Keratinocyte (primary cell): Measurements from ENCODE around the gene CD93. TPM values are rescaled to one million over a fixed set of nuclear protein-coding genes. Genes with fewer than 3 reads are reported as not detected.
A peak's percentile ranks its signal among the peaks of the same experiment; 100 is the strongest.

Experiments
- DNase-seq: peaks from one replicate; pipeline ENCODE4 v3.0.0-alpha.2; 2011; ENCODE audit warnings: low read depth, missing footprints, low spot score
- FAIRE-seq: peaks from 2 replicates; lab custom pipeline; 2011; peaks lifted over from hg19 to GRCh38; lab: Jason Lieb, UNC
- H2AFZ ChIP-seq: 2 replicates; pipeline ENCODE4 v1.6.0; 2012; ENCODE audit warnings: low read length, control low read depth, inconsistent platforms; ENCODE audit not compliant: control insufficient read depth
- H3K27ac ChIP-seq: 2 replicates; pipeline ENCODE4 v1.5.1; 2011; ENCODE audit warnings: low read length; ENCODE audit not compliant: control insufficient read depth, insufficient read depth
- H3K27me3 ChIP-seq: 3 replicates; pipeline ENCODE4 v1.6.0; 2011; ENCODE audit warnings: low read length; ENCODE audit not compliant: control insufficient read depth, insufficient read depth; ENCODE audit errors: extremely low read depth
- H3K36me3 ChIP-seq, 2 experiments: 2 replicates in 1 of 2; 3 replicates in 1 of 2; pipeline ENCODE4 v1.5.1; 2011; ENCODE audit warnings: low read length in 2 of 2, mild to moderate bottlenecking in 1 of 2; ENCODE audit not compliant: control insufficient read depth in 2 of 2, insufficient read depth in 2 of 2; ENCODE audit errors: extremely low read depth in 1 of 2
- H3K4me1 ChIP-seq: 3 replicates; pipeline ENCODE4 v1.5.1; 2011; ENCODE audit warnings: low read length; ENCODE audit not compliant: control insufficient read depth, insufficient read depth; ENCODE audit errors: extremely low read depth
- H3K4me2 ChIP-seq: 3 replicates; pipeline ENCODE4 v1.6.0; 2011; ENCODE audit warnings: low read depth, low read length; ENCODE audit not compliant: control insufficient read depth, insufficient read depth; ENCODE audit errors: extremely low read depth
- H3K4me3 ChIP-seq, 3 experiments: fragments of 200-600 bp in 1 of 3; sonication (generic) in 1 of 3; 2 replicates in 2 of 3; 3 replicates in 1 of 3; pipeline ENCODE4 v1.5.1; 2011 to 2016; ENCODE audit warnings: low read length in 3 of 3, mild to moderate bottlenecking in 3 of 3, control low read depth in 2 of 3, inconsistent platforms in 1 of 3, low read depth in 1 of 3, mixed read lengths in 1 of 3, mixed run types in 1 of 3, moderate library complexity in 1 of 3; ENCODE audit not compliant: control insufficient read depth in 2 of 3, insufficient read depth in 2 of 3; ENCODE audit errors: extremely low read depth in 1 of 3
- H3K79me2 ChIP-seq: 2 replicates; pipeline ENCODE4 v1.6.0; 2012; ENCODE audit warnings: low read length; ENCODE audit not compliant: control insufficient read depth, insufficient read depth
- H3K9ac ChIP-seq: 3 replicates; pipeline ENCODE4 v1.6.0; 2011; ENCODE audit warnings: low read length; ENCODE audit not compliant: control insufficient read depth, insufficient read depth; ENCODE audit errors: extremely low read depth
- H3K9me1 ChIP-seq: 3 replicates; pipeline ENCODE4 v1.6.0; 2011; ENCODE audit warnings: low read length; ENCODE audit not compliant: control insufficient read depth, insufficient read depth; ENCODE audit errors: extremely low read depth
- H3K9me3 ChIP-seq: 2 replicates; pipeline ENCODE4 v1.5.1; 2012; ENCODE audit warnings: low read depth, low read length; ENCODE audit not compliant: control insufficient read depth
- H4K20me1 ChIP-seq: 3 replicates; pipeline ENCODE4 v1.6.0; 2011; ENCODE audit warnings: low read length; ENCODE audit not compliant: control insufficient read depth, insufficient read depth; ENCODE audit errors: extremely low read depth
- EZH2 ChIP-seq: IDR thresholded peaks from one replicate; pipeline ENCODE4 v1.6.1; 2012; ENCODE audit warnings: inconsistent platforms, mild to moderate bottlenecking, low read length, moderate library complexity
- dilution Hi-C: fragments of 300-500 bp; cut with MboI; formaldehyde crosslinking; loops from one replicate; pipeline ENCODE4 v1.7.0; 2020; ENCODE audit warnings: low sequenced_read_pairs; ENCODE audit not compliant: extremely low pct_ligation_motif_present
- polyA plus RNA-seq, 5 experiments: library from polyadenylated mRNA; depleted of rRNA in 3 of 5; stranded (reverse) in 3 of 5; stranded (forward) in 1 of 5; unstranded in 1 of 5; fragments of >200 nt; gene quantifications; 1 replicate in 1 of 5; 2 replicates in 3 of 5; 3 replicates in 1 of 5; pipeline versions ENCODE4 v1.2.1 to v1.2.3, GENCODE V29; 2011 to 2012; ENCODE audit warnings: missing spikeins in 2 of 5, low read depth in 1 of 5, low replicate concordance in 1 of 5
- TF ChIP-seq, protein P1 (sequence below), 3 experiments: IDR thresholded peaks in 1 of 3; conservative IDR thresholded peaks in 1 of 3; optimal IDR thresholded peaks in 1 of 3; 2 replicates in 2 of 3; 3 replicates in 1 of 3; pipeline versions ENCODE3 to v1.5.1; 2011; ENCODE audit warnings: low read length in 3 of 3, mild to moderate bottlenecking in 3 of 3, moderate library complexity in 2 of 3, control low read depth in 1 of 3, inconsistent platforms in 1 of 3; ENCODE audit not compliant: insufficient read depth in 2 of 3; ENCODE audit errors: extremely low read depth in 1 of 3

CD93 gene
- polyA plus RNA-seq, 1 donor (not counting 4 experiments of a cell fraction or from before 2014, with no cell fraction given) = not detected

DNA sequence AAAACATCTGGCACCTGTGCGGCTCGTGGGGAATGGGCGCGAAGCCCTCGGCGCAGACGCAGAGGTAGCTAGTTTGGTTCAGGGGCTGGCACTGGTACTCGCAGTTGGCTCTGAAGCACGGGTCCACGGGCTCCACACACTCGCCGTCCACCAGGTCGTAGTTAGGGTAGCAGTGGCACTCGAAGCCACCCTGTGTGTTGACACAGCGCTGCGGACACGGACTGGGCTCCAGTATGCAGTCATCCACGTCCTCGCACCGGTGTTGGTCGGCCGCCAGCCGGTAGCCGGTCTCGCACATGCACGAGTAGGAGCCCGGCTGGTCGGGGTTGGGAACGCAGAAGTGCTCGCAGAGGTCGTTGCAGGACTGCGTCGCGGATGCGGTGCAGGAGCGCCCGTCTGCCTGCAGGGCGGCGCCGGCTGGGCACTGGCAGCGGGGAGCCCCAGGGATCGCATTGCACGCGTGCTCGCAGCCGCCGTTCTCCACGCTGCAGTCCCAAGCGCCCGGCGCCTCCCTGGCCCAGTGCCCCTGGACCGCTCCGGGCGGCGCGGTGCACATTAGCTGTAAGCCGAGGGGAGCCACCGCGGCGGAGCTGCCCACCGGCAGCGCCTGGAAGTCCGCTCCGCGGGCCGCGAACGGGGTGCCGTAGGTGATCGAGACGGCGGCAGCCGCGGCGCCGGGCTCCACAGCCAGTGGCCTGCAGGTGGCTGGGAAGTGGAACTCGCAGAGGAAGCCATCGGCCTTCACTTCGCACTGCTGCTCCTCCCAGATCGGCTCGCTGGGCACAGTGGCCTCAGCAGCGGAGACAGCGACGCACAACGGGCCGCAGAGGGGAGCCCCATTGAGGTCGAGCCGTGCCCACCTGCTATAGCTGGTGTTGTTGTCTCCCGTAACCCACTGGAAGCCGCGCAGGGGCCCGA, 37.6 kb downstream of the CD93 start:
- H2AFZ ChIP-seq = peak overlapping the region; percentile 89
- TF ChIP-seq, protein P1, sequence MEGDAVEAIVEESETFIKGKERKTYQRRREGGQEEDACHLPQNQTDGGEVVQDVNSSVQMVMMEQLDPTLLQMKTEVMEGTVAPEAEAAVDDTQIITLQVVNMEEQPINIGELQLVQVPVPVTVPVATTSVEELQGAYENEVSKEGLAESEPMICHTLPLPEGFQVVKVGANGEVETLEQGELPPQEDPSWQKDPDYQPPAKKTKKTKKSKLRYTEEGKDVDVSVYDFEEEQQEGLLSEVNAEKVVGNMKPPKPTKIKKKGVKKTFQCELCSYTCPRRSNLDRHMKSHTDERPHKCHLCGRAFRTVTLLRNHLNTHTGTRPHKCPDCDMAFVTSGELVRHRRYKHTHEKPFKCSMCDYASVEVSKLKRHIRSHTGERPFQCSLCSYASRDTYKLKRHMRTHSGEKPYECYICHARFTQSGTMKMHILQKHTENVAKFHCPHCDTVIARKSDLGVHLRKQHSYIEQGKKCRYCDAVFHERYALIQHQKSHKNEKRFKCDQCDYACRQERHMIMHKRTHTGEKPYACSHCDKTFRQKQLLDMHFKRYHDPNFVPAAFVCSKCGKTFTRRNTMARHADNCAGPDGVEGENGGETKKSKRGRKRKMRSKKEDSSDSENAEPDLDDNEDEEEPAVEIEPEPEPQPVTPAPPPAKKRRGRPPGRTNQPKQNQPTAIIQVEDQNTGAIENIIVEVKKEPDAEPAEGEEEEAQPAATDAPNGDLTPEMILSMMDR (optimal IDR thresholded peaks at IDR 0.05 in 1 of 3, IDR thresholded peaks at IDR 0.05 in 1 of 3, conservative IDR thresholded peaks at IDR 0.05 in 1 of 3; ENCODE audit: extremely low read depth in 1 of 3, insufficient read depth in 2 of 3, low read length in 3 of 3) = peak; percentile 43 to 79 (median 76)
- no peak for TF ChIP-seq EZH2
- FAIRE-seq (no peak), DNase-seq (no peak)
- H3K4me2 ChIP-seq = peak overlapping the region; percentile 93
- H3K9me1 ChIP-seq = no peaks in the 10 kb centered on the region
- no peaks in the 10 kb centered on the region for H3K9me3 ChIP-seq
- no peaks in the 10 kb centered on the region for H4K20me1 ChIP-seq
- dilution Hi-C loops = loop anchor here (25.0 kb wide), 1 partner anchor 139 kb away; no protein-coding TSS in a partner anchor
- H3K4me1 ChIP-seq = peaks cover 19% of the 10 kb centered on the region
- peak overlapping the region; percentile 73 for H3K9ac ChIP-seq
- H3K79me2 ChIP-seq = no peaks in the 10 kb centered on the region
- peak overlapping the region; percentile 46 to 72 (median 66) for H3K4me3 ChIP-seq
- no peaks in the 10 kb centered on the region for H3K27me3 ChIP-seq
- no peaks in the 10 kb centered on the region for H3K36me3 ChIP-seq
- peak overlapping the region; percentile 64 for H3K27ac ChIP-seq

DNA sequence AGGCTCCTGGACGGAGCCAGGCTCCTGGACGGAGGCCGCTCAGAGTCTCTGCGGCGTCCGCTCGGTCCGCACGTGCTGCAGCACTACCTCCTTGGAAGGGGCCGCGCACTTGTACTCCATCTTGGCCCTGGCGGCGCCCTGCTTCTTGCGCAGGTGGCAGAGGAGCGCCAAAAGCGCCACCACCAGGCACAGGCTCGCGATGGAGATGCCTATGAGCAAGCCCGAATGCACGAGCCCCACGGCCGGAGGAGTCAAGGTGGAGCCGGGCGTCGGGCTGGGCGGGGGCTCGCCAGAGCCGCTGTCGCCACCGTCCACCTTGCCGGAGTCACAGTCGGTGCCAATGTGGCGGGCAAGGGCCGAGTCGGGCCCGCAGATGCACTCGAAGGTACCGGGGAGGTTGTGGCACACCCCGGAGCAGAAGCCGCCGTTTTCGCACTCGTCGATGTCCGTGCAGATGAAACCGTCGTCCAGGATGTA, 38.3 kb downstream of the CD93 start:
- dilution Hi-C loops = loop anchor here (25.0 kb wide), 1 partner anchor 140 kb away; no protein-coding TSS in a partner anchor
- peak overlapping the region in 2 of 3 experiments; percentile 46 to 72 for H3K4me3 ChIP-seq
- H3K4me1 ChIP-seq = peaks cover 19% of the 10 kb centered on the region
- H3K79me2 ChIP-seq = no peaks in the 10 kb centered on the region
- no peak overlapping the region for H3K27ac ChIP-seq
- no peaks in the 10 kb centered on the region for H4K20me1 ChIP-seq
- TF ChIP-seq, protein P1 (optimal IDR thresholded peaks at IDR 0.05 in 1 of 3, IDR thresholded peaks at IDR 0.05 in 1 of 3, conservative IDR thresholded peaks at IDR 0.05 in 1 of 3; ENCODE audit: extremely low read depth in 1 of 3, insufficient read depth in 2 of 3, low read length in 3 of 3) = peak in 2 of 3 experiments; percentile 16 to 31
- TF ChIP-seq EZH2 = no peak
- DNase-seq = no peak
- H3K9ac ChIP-seq = no peak overlapping the region
- no peaks in the 10 kb centered on the region for H3K27me3 ChIP-seq
- no peaks in the 10 kb centered on the region for H3K9me3 ChIP-seq
- FAIRE-seq = no peak
- H2AFZ ChIP-seq = peak overlapping the region; percentile 44
- no peaks in the 10 kb centered on the region for H3K9me1 ChIP-seq
- no peaks in the 10 kb centered on the region for H3K36me3 ChIP-seq
- peak overlapping the region; percentile 93 for H3K4me2 ChIP-seq
